A673 (cell line): ENCODE measurements around the gene LHFPL6. TPM values are rescaled to one million over a fixed set of nuclear protein-coding genes. Genes with fewer than 3 reads are reported as not detected.
A peak's percentile ranks its signal among the peaks of the same experiment; 100 is the strongest.

Experiments used
- BruUV-seq: library from RNA; stranded (reverse); fragments of 400-500 nt; replicated peaks from 2 replicates; lab custom pipeline; 2021; lab: Mats Ljungman, UMichigan
- CTCF ChIA-PET: fragments of 300-600 bp; sonication (Branson Sonifier 250); formaldehyde crosslinking; loops from one replicate; lab custom pipeline; 2022; ENCODE audit warnings: antibody characterized with exemption; lab: Charles Lee
- POLR2A ChIA-PET: fragments of 300-600 bp; sonication (Branson Sonifier 250); formaldehyde crosslinking; loops from one replicate; lab custom pipeline; 2022; ENCODE audit warnings: antibody characterized with exemption; ENCODE audit not compliant: low non-redundant PET; lab: Charles Lee
- DNase-seq: peaks from one replicate; pipeline ENCODE4 v3.0.0-alpha.2; 2015; ENCODE audit warnings: low spot score
- H3K27ac ChIP-seq: fragments of 200-600 bp; sonication (generic); 2 replicates; pipeline ENCODE4 v1.5.1; 2016; ENCODE audit warnings: mixed run types, low read depth, mild to moderate bottlenecking, mixed read lengths, antibody characterized with exemption, low read length; ENCODE audit not compliant: poor library complexity, severe bottlenecking
- H3K27me3 ChIP-seq: fragments of 200-600 bp; sonication (generic); replicated peaks from 2 replicates; pipeline ENCODE4 v1.6.1; 2017; ENCODE audit warnings: mixed run types, low read depth, mild to moderate bottlenecking, mixed read lengths, antibody characterized with exemption, low read length; ENCODE audit not compliant: insufficient read depth, poor library complexity
- H3K36me3 ChIP-seq: fragments of 200-600 bp; sonication (generic); 2 replicates; pipeline ENCODE4 v1.6.1; 2016; ENCODE audit warnings: mixed run types, mild to moderate bottlenecking, mixed read lengths, antibody characterized with exemption, low read length; ENCODE audit not compliant: insufficient read depth, poor library complexity, severe bottlenecking
- H3K4me1 ChIP-seq: fragments of 200-600 bp; sonication (generic); 2 replicates; pipeline ENCODE4 v1.6.1; 2017; ENCODE audit warnings: mixed run types, mild to moderate bottlenecking, mixed read lengths, antibody characterized with exemption, low read length; ENCODE audit not compliant: insufficient read depth, poor library complexity, severe bottlenecking
- H3K4me3 ChIP-seq: fragments of 200-600 bp; sonication (generic); 2 replicates; pipeline ENCODE4 v1.5.1; 2016; ENCODE audit warnings: low read depth, mixed run types, mild to moderate bottlenecking, mixed read lengths, low read length; ENCODE audit not compliant: poor library complexity, severe bottlenecking
- H3K9me3 ChIP-seq: fragments of 200-600 bp; sonication (generic); 2 replicates; pipeline ENCODE4 v1.6.1; 2016; ENCODE audit warnings: mixed run types, low read depth, mild to moderate bottlenecking, mixed read lengths, antibody characterized with exemption, low read length; ENCODE audit not compliant: poor library complexity, severe bottlenecking
- CTCF ChIP-seq: fragments of 300-800, 200-600 bp; sonication (generic); conservative IDR thresholded peaks from 2 replicates; pipeline ENCODE4 v1.5.1; 2017; ENCODE audit warnings: low read depth, mild to moderate bottlenecking, antibody characterized with exemption, low read length, moderate library complexity, mixed read lengths
- EZH2 ChIP-seq: fragments of 200-600 bp; sonication (generic); IDR thresholded peaks from 2 replicates; pipeline ENCODE4 v1.6.1; 2017; ENCODE audit warnings: borderline replicate concordance, low read depth, mild to moderate bottlenecking, mixed read lengths, antibody characterized with exemption, low read length; ENCODE audit not compliant: poor library complexity, severe bottlenecking
- intact Hi-C: fragments of 100-400 bp; cut with micrococcal nuclease; formaldehyde crosslinking; loops from one replicate; pipeline ENCODE4 v1.10.0; 2022; ENCODE audit not compliant: unreplicated experiment
- total RNA-seq: library from RNA; stranded (reverse); gene quantifications from 2 replicates; pipeline ENCODE4 v1.2.3, GENCODE V29; 2021

The LHFPL6 gene
- total RNA-seq, 1 experiment from 2014 or later = 63.9 TPM

- DNase-seq = no peak
- POLR2A ChIA-PET = no interaction called here
- Histone ChIP-seq H3K4me1 (peaks cover 65% of the 10 kb centered on the region), H3K4me3 (no peak overlapping the region), H3K27me3 (no peaks in the 10 kb centered on the region), H3K27ac (peak overlapping the region; percentile 15), H3K9me3 (no peaks in the 10 kb centered on the region), H3K36me3 (peaks cover 5% of the 10 kb centered on the region)
- intact Hi-C loops = no loop called here
- TF ChIP-seq EZH2 (no peak), CTCF (no peak)
- CTCF ChIA-PET = no interaction called here
- no TSS peak for BruUV-seq
Observed at GRCh38 chr13:39379118-39379517, 223.9 kb downstream of the LHFPL6 start.

GRCh38 chr13:39378306-39378705, 224.7 kb downstream of the LHFPL6 start:
- H3K4me1 ChIP-seq = peaks cover 61% of the 10 kb centered on the region
- H3K27me3 ChIP-seq = no peaks in the 10 kb centered on the region
- TF ChIP-seq CTCF = no peak
- TF ChIP-seq EZH2 = no peak
- intact Hi-C loops = no loop called here
- no peak overlapping the region for H3K4me3 ChIP-seq
- no peaks in the 10 kb centered on the region for H3K9me3 ChIP-seq
- BruUV-seq = no TSS peak
- peak overlapping the region; percentile 15 for H3K27ac ChIP-seq
- ChIA-PET POLR2A (no interaction called here), CTCF (no interaction called here)
- DNase-seq = no peak
- peaks cover 5% of the 10 kb centered on the region for H3K36me3 ChIP-seq

GRCh38 chr13:39377699-39378098, 225.3 kb downstream of the LHFPL6 start:
- peaks cover 67% of the 10 kb centered on the region for H3K4me1 ChIP-seq
- TF ChIP-seq EZH2 (no peak), CTCF (no peak)
- ChIA-PET POLR2A (no interaction called here), CTCF (no interaction called here)
- no peak overlapping the region for H3K27ac ChIP-seq
- no peaks in the 10 kb centered on the region for H3K27me3 ChIP-seq
- DNase-seq = no peak
- no peak overlapping the region for H3K4me3 ChIP-seq
- BruUV-seq = no TSS peak
- no peaks in the 10 kb centered on the region for H3K9me3 ChIP-seq
- H3K36me3 ChIP-seq = peaks cover 5% of the 10 kb centered on the region
- intact Hi-C loops = no loop called here
